SK-N-SH treated with all-trans-retinoic acid at 6 μM for 48 hours (cell line): ENCODE results near the gene NSRP1.

Experiments used
- ARNTL ChIP-seq: fragments of 450-650 bp; formaldehyde crosslinking; IDR thresholded peaks from 2 replicates; pipeline ENCODE4 v1.5.0; 2020; ENCODE audit warnings: low read depth, mild to moderate bottlenecking, moderate library complexity, borderline replicate concordance
- ISL1 ChIP-seq: fragments of 250-450 bp; sonication (Bioruptor Pico); IDR thresholded peaks from 2 replicates; pipeline ENCODE4 v2.1.2; 2022; ENCODE audit warnings: mild to moderate bottlenecking, moderate library complexity
- OSR1 ChIP-seq: fragments of 250-450 bp; sonication (Bioruptor Pico); IDR thresholded peaks from 2 replicates; pipeline ENCODE4 v1.8.0; 2022; ENCODE audit warnings: moderate library complexity, mild to moderate bottlenecking, inconsistent platforms
- RARB ChIP-seq: fragments of 250-450 bp; sonication (Bioruptor Pico); IDR thresholded peaks from 2 replicates; pipeline ENCODE4 v1.8.0; 2021; ENCODE audit warnings: mild to moderate bottlenecking, moderate library complexity
- TCF4 ChIP-seq: fragments of 250-450 bp; sonication (Bioruptor Pico); IDR thresholded peaks from 2 replicates; pipeline ENCODE4 v1.8.0; 2021; ENCODE audit warnings: mild to moderate bottlenecking, moderate library complexity, borderline replicate concordance
- ZC3H10 ChIP-seq: fragments of 250-450 bp; sonication (Bioruptor Pico); IDR thresholded peaks from 2 replicates; pipeline ENCODE4 v1.5.1; 2021; ENCODE audit warnings: mild to moderate bottlenecking, moderate library complexity
- ZFP3 ChIP-seq: fragments of 250-450 bp; sonication (Bioruptor Pico); IDR thresholded peaks from 2 replicates; pipeline ENCODE4 v1.5.0; 2020; ENCODE audit warnings: mild to moderate bottlenecking, moderate library complexity
- ZFP30 ChIP-seq: fragments of 450-650 bp; formaldehyde crosslinking; IDR thresholded peaks from 2 replicates; pipeline ENCODE4 v1.5.0; 2022; ENCODE audit warnings: mild to moderate bottlenecking, moderate library complexity
- ZNF565 ChIP-seq: fragments of 450-650 bp; formaldehyde crosslinking; conservative IDR thresholded peaks from 2 replicates; pipeline ENCODE4 v1.5.0; 2020; ENCODE audit warnings: low read depth, mild to moderate bottlenecking, moderate library complexity
- TF ChIP-seq, protein P1 (sequence below): fragments of 250-450 bp; sonication (Bioruptor Pico); IDR thresholded peaks from 2 replicates; pipeline ENCODE4 v1.8.0; 2020; ENCODE audit warnings: mild to moderate bottlenecking, moderate library complexity, borderline replicate concordance
- TF ChIP-seq, protein P2 (sequence below): fragments of 250-450 bp; sonication (Bioruptor Pico); IDR thresholded peaks from 2 replicates; pipeline ENCODE4 v1.5.1; 2020; ENCODE audit warnings: low read depth, mild to moderate bottlenecking, moderate library complexity
- TF ChIP-seq, protein P3 (sequence below): fragments of 250-450 bp; sonication (Bioruptor Pico); IDR thresholded peaks from 2 replicates; pipeline ENCODE4 v1.5.0; 2020; ENCODE audit warnings: mild to moderate bottlenecking, moderate library complexity
- TF ChIP-seq, protein P4 (sequence below): fragments of 250-450 bp; sonication (Bioruptor Pico); IDR thresholded peaks from 2 replicates; pipeline ENCODE4 v1.8.0; 2021; ENCODE audit warnings: low read depth, mild to moderate bottlenecking, moderate library complexity, borderline replicate concordance

DNA sequence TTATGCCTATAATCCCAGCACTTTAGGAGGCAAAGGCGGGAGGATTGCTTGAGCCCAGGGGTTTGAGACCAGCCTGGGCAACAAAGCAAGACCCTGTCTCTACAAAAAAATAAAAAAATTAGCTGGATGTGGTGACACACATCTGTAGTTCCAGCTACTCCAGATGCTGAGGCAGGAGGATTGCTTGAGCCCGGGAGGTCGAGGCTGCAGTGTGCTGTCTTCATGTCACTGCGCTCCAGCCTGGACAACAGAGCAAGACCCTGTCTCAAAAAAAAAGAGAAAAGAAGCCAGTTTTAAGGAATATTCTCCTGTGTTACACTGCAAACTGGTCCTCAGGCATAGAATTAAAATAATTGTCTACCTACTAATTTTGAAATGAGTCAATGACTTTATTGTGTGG is 47.9 kb downstream of the NSRP1 start:
- TF ChIP-seq, protein P1, sequence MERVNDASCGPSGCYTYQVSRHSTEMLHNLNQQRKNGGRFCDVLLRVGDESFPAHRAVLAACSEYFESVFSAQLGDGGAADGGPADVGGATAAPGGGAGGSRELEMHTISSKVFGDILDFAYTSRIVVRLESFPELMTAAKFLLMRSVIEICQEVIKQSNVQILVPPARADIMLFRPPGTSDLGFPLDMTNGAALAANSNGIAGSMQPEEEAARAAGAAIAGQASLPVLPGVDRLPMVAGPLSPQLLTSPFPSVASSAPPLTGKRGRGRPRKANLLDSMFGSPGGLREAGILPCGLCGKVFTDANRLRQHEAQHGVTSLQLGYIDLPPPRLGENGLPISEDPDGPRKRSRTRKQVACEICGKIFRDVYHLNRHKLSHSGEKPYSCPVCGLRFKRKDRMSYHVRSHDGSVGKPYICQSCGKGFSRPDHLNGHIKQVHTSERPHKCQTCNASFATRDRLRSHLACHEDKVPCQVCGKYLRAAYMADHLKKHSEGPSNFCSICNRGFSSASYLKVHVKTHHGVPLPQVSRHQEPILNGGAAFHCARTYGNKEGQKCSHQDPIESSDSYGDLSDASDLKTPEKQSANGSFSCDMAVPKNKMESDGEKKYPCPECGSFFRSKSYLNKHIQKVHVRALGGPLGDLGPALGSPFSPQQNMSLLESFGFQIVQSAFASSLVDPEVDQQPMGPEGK (CRISPR knock-in tag) = no peak
- TF ChIP-seq TCF4 (CRISPR knock-in tag) (no peak), ZC3H10 (CRISPR knock-in tag) (no peak), ZNF565 (no peak), ARNTL (no peak), ZFP30 (CRISPR knock-in tag) (no peak), RARB (CRISPR knock-in tag) (no peak), OSR1 (CRISPR knock-in tag) (no peak), ISL1 (CRISPR knock-in tag) (no peak), ZFP3 (CRISPR knock-in tag) (no peak)
- TF ChIP-seq, protein P2, sequence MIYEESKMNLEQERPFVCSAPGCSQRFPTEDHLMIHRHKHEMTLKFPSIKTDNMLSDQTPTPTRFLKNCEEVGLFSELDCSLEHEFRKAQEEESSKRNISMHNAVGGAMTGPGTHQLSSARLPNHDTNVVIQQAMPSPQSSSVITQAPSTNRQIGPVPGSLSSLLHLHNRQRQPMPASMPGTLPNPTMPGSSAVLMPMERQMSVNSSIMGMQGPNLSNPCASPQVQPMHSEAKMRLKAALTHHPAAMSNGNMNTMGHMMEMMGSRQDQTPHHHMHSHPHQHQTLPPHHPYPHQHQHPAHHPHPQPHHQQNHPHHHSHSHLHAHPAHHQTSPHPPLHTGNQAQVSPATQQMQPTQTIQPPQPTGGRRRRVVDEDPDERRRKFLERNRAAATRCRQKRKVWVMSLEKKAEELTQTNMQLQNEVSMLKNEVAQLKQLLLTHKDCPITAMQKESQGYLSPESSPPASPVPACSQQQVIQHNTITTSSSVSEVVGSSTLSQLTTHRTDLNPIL (CRISPR knock-in tag) = no peak
- TF ChIP-seq, protein P3, sequence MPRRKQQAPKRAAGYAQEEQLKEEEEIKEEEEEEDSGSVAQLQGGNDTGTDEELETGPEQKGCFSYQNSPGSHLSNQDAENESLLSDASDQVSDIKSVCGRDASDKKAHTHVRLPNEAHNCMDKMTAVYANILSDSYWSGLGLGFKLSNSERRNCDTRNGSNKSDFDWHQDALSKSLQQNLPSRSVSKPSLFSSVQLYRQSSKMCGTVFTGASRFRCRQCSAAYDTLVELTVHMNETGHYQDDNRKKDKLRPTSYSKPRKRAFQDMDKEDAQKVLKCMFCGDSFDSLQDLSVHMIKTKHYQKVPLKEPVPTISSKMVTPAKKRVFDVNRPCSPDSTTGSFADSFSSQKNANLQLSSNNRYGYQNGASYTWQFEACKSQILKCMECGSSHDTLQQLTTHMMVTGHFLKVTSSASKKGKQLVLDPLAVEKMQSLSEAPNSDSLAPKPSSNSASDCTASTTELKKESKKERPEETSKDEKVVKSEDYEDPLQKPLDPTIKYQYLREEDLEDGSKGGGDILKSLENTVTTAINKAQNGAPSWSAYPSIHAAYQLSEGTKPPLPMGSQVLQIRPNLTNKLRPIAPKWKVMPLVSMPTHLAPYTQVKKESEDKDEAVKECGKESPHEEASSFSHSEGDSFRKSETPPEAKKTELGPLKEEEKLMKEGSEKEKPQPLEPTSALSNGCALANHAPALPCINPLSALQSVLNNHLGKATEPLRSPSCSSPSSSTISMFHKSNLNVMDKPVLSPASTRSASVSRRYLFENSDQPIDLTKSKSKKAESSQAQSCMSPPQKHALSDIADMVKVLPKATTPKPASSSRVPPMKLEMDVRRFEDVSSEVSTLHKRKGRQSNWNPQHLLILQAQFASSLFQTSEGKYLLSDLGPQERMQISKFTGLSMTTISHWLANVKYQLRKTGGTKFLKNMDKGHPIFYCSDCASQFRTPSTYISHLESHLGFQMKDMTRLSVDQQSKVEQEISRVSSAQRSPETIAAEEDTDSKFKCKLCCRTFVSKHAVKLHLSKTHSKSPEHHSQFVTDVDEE (CRISPR knock-in tag) = no peak
- TF ChIP-seq, protein P4, sequence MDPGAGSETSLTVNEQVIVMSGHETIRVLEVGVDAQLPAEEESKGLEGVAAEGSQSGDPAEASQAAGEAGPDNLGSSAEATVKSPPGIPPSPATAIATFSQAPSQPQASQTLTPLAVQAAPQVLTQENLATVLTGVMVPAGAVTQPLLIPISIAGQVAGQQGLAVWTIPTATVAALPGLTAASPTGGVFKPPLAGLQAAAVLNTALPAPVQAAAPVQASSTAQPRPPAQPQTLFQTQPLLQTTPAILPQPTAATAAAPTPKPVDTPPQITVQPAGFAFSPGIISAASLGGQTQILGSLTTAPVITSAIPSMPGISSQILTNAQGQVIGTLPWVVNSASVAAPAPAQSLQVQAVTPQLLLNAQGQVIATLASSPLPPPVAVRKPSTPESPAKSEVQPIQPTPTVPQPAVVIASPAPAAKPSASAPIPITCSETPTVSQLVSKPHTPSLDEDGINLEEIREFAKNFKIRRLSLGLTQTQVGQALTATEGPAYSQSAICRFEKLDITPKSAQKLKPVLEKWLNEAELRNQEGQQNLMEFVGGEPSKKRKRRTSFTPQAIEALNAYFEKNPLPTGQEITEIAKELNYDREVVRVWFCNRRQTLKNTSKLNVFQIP (CRISPR knock-in tag) = no peak
